ENCODE results near the gene NFKBIB. TPM values are rescaled to one million over a fixed set of nuclear protein-coding genes. Genes with fewer than 3 reads are reported as not detected.

Gene NFKBIB
- total RNA-seq (ENCODE audit: low replicate concordance): 8.3 and 11.5 TPM in 2 replicates

DNA sequence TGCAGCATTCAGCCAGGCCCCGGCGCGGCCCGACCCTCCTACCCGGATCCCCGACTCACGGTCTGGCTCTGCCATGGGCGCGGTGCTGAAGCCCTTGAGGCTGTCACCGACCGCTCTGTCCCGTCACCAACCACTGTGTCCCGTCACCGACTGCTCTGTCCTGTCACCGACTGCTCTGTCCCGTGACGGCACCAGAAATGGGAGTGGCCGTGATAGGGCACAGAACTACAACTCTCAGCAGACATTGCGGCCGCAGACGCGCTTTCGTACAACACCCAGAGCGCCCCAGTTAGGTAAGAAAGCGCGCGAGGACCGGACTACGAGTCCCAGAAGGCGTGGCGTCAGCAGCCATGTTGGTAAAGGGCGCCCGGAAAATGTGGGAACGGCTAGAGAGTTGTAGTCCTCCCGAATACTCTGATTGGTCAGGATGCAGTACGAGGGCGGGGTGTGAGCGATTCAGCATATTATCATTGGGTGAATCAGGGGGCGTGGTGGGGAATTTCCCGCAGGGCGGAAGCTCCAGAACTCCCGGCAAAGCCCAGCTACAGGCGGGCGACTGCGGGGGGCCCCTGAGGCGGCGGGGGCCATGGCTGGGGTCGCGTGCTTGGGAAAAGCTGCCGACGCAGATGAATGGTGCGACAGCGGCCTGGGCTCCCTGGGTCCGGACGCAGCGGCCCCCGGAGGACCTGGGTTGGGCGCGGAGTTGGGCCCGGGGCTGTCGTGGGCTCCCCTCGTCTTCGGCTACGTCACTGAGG, at the start of gene NFKBIB, which contains the start of gene SIRT2:
NFKBIB (plus strand) TSS at position 523 of the 755 bp plus-strand sequence; CDS start at position 587, 64 bp downstream.
SIRT2 (minus strand) TSS at position 172 of the 755 bp plus-strand sequence; CDS start at position 75, 97 bp downstream.
- no peaks in the 10 kb centered on the region for H3K36me3 ChIP-seq
- peaks cover 11% of the 10 kb centered on the region for H3K27me3 ChIP-seq
- H3K9me3 ChIP-seq (ENCODE audit: low read depth): no peaks in the 10 kb centered on the region
- H3K4me2 ChIP-seq: peak within 1 kb of the TSS; percentile 86
- Mint-ChIP-seq H3K36me3 (peaks cover 2% of the 10 kb centered on the region), H3K4me1 (peaks cover 11% of the 10 kb centered on the region), H3K4me3 (peak within 1 kb of the TSS; percentile 98), H3K27ac (peak within 1 kb of the TSS; percentile 14), H3K27me3 (ENCODE audit: insufficient read depth, low read depth) (peaks cover 7% of the 10 kb centered on the region), H3K9me3 (no peaks in the 10 kb centered on the region)
- H3F3A ChIP-seq (ENCODE audit: low read depth): peaks cover 11% of the 10 kb centered on the region
- peak within 1 kb of the TSS; percentile 60 for H3K4me3 ChIP-seq
- peaks cover 11% of the 10 kb centered on the region for H3K4me1 ChIP-seq
- H3K9ac ChIP-seq: peak within 1 kb of the TSS; percentile 28
- no peak within 1 kb of the TSS for H3K27ac ChIP-seq
- H2AFZ ChIP-seq (replicated peaks): peak within 1 kb of the TSS; percentile 86
- H4K20me1 ChIP-seq (ENCODE audit: low read depth): no peaks in the 10 kb centered on the region
- peak; percentile 100 for DNase-seq (ENCODE audit: low spot score)
- TF ChIP-seq EZH2 (IDR thresholded peaks at IDR 0.05) (no peak), CTCF (IDR thresholded peaks at IDR 0.05) (no peak), EZH2phosphoT487 (IDR thresholded peaks at IDR 0.05) (no peak)
- H3K79me2 ChIP-seq (ENCODE audit: low read depth): peaks cover 16% of the 10 kb centered on the region

DNA sequence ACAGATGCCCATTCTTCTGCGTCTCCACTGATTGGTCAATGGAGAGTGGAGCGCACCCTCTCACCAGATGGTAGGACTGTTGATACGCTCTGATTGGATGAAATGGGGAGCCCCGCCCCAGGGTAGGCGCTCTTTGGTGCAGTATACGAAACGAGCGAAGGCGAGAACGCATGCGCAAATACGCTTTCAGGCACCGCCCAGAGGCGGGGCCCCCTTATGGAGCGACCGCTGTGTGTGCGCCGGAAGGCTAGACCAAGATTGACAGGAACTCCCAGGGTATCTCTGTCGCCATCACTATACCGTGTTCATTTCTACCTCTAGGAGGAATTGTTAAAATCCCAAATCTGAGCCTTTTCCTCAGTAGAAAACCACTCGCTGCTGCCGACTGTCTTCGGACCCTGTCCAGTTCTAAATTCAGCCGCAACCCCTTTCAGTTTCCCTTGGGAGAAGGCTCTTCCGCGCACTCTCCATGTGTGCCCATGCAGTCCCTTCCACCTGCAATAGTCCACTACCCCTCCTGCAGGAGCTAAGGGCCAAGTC, 49.3 kb upstream of the NFKBIB start:
- peak overlapping the region; percentile 67 for H3K27ac Mint-ChIP-seq
- peak overlapping the region; percentile 90 for H3K27ac ChIP-seq
- no peaks in the 10 kb centered on the region for H3K27me3 ChIP-seq
- H3K4me3 ChIP-seq: peak overlapping the region; percentile 98
- peaks cover 2% of the 10 kb centered on the region for H3K9me3 Mint-ChIP-seq
- H3K27me3 Mint-ChIP-seq (ENCODE audit: insufficient read depth, low read depth): peaks cover 12% of the 10 kb centered on the region
- H3K36me3 Mint-ChIP-seq: peaks cover 23% of the 10 kb centered on the region
- H3K9ac ChIP-seq: no peak overlapping the region
- H3K4me1 ChIP-seq: peaks cover 21% of the 10 kb centered on the region
- peak overlapping the region; percentile 94 for H3K4me3 Mint-ChIP-seq
- H2AFZ ChIP-seq (replicated peaks): no peak overlapping the region
- H4K20me1 ChIP-seq (ENCODE audit: low read depth): peaks cover 37% of the 10 kb centered on the region
- no peak for DNase-seq (ENCODE audit: low spot score)
- H3F3A ChIP-seq (ENCODE audit: low read depth): peaks cover 59% of the 10 kb centered on the region
- no peaks in the 10 kb centered on the region for H3K9me3 ChIP-seq (ENCODE audit: low read depth)
- peaks cover 38% of the 10 kb centered on the region for H3K79me2 ChIP-seq (ENCODE audit: low read depth)
- no peak for TF ChIP-seq CTCF (IDR thresholded peaks at IDR 0.05)
- no peak for TF ChIP-seq EZH2 (IDR thresholded peaks at IDR 0.05)
- TF ChIP-seq EZH2phosphoT487 (IDR thresholded peaks at IDR 0.05): no peak
- peaks cover 39% of the 10 kb centered on the region for H3K4me1 Mint-ChIP-seq
- H3K36me3 ChIP-seq: peaks cover 10% of the 10 kb centered on the region
- H3K4me2 ChIP-seq: peak overlapping the region; percentile 92

DNA sequence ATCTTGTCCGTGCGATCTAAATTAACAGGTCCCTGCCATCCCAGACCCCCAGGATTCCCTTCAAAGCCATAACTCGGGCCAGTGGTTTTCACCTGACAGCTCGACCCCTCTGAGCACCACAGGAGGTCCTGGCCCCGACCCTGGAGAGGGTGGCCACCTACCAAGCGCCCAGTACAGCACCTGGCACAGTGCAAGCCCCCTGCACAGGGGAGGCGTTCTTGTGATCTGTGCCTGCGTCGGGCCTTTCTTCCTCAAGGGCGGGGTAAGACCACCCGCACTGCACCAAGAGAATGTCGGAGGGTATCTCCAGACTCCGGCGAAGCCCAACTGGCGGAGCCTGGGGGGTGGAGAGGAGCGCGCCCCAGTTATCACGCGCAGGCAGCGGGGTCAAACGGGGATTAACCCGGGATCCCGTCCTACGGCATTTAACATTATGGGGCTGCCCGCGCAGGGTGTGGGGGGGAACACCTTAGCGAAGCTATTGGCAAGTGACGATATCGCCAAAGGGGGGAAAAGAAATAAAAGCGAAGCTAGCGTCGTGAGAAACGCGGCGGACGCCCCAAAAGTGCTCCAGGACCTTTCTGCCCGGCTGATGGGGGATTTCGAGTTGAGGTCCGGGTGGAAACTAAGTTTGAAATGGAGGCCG, 48.7 kb upstream of the NFKBIB start:
- H3K27ac ChIP-seq: peak overlapping the region; percentile 90
- H3K4me3 ChIP-seq: peak overlapping the region; percentile 98
- H4K20me1 ChIP-seq (ENCODE audit: low read depth): peaks cover 31% of the 10 kb centered on the region
- DNase-seq (ENCODE audit: low spot score): peak; percentile 80
- Mint-ChIP-seq H3K36me3 (peaks cover 17% of the 10 kb centered on the region), H3K4me1 (peaks cover 39% of the 10 kb centered on the region), H3K9me3 (peaks cover 2% of the 10 kb centered on the region), H3K4me3 (peak overlapping the region; percentile 94), H3K27ac (peak overlapping the region; percentile 67), H3K27me3 (ENCODE audit: insufficient read depth, low read depth) (peaks cover 12% of the 10 kb centered on the region)
- peaks cover 53% of the 10 kb centered on the region for H3F3A ChIP-seq (ENCODE audit: low read depth)
- TF ChIP-seq EZH2 (IDR thresholded peaks at IDR 0.05): no peak
- TF ChIP-seq EZH2phosphoT487 (IDR thresholded peaks at IDR 0.05): no peak
- no peak for TF ChIP-seq CTCF (IDR thresholded peaks at IDR 0.05)
- peaks cover 21% of the 10 kb centered on the region for H3K4me1 ChIP-seq
- no peaks in the 10 kb centered on the region for H3K27me3 ChIP-seq
- H3K79me2 ChIP-seq (ENCODE audit: low read depth): peaks cover 32% of the 10 kb centered on the region
- no peaks in the 10 kb centered on the region for H3K9me3 ChIP-seq (ENCODE audit: low read depth)
- no peak overlapping the region for H3K9ac ChIP-seq
- H3K36me3 ChIP-seq: peaks cover 7% of the 10 kb centered on the region
- H3K4me2 ChIP-seq: peak overlapping the region; percentile 92
- no peak overlapping the region for H2AFZ ChIP-seq (replicated peaks)

All from neural progenitor cell (in vitro differentiated cells).